GM19372 (cell line): ENCODE measurements around the gene OSGIN1.

Experiments
- ATAC-seq: cut with Tn5 transposase; IDR thresholded peaks from one replicate; pipeline ENCODE4 v1.9.1; 2021; ENCODE audit warnings: mild to moderate bottlenecking, low read depth, moderate library complexity; ENCODE audit not compliant: unreplicated experiment

Gene OSGIN1

GRCh38 chr16:83969771-83970429 is 16.9 kb downstream of the OSGIN1 start:
- no peak for ATAC-seq

GRCh38 chr16:83970430-83970815 is 17.4 kb downstream of the OSGIN1 start:
- ATAC-seq: no peak

GRCh38 chr16:83971165-83972130 is 18.4 kb downstream of the OSGIN1 start:
- no peak for ATAC-seq

- ATAC-seq: no peak
These were observed 19.4 kb downstream of the OSGIN1 start for GRCh38 chr16:83972256-83973008.

- ATAC-seq: no peak
These were observed 20.0 kb downstream of the OSGIN1 start for GRCh38 chr16:83973077-83973476.

- no peak for ATAC-seq
These were observed 20.7 kb downstream of the OSGIN1 start for GRCh38 chr16:83973581-83974385.

- no peak for ATAC-seq
These were observed 21.4 kb downstream of the OSGIN1 start for GRCh38 chr16:83974475-83974874.

GRCh38 chr16:83975590-83976260 is 22.7 kb downstream of the OSGIN1 start:
- ATAC-seq: no peak

GRCh38 chr16:83977056-83977815 is 24.2 kb downstream of the OSGIN1 start:
- no peak for ATAC-seq

- ATAC-seq: no peak
These were observed 25.4 kb downstream of the OSGIN1 start for GRCh38 chr16:83978401-83978904.

- ATAC-seq: no peak
These were observed 26.4 kb downstream of the OSGIN1 start for GRCh38 chr16:83979441-83979840.

- ATAC-seq: no peak
These were observed 27.8 kb downstream of the OSGIN1 start for GRCh38 chr16:83980794-83981193.

GRCh38 chr16:83981799-83982198 is 28.8 kb downstream of the OSGIN1 start:
- ATAC-seq: no peak

GRCh38 chr16:83983491-83983890 is 30.5 kb downstream of the OSGIN1 start:
- ATAC-seq: no peak

GRCh38 chr16:83989300-83989699 is 36.3 kb downstream of the OSGIN1 start:
- no peak for ATAC-seq

- no peak for ATAC-seq
These were observed 37.5 kb downstream of the OSGIN1 start for GRCh38 chr16:83990492-83990891.

- ATAC-seq: no peak
These were observed 39.6 kb downstream of the OSGIN1 start for GRCh38 chr16:83992624-83993023.

- no peak for ATAC-seq
These were observed 41.0 kb downstream of the OSGIN1 start for GRCh38 chr16:83994087-83994486.

GRCh38 chr16:83994703-83995102 is 41.7 kb downstream of the OSGIN1 start:
- ATAC-seq: no peak
